T-helper 1 cell treated with Interleukin-12 subunit alpha and Interleukin-12 subunit beta and Interleukin-4 antibody, amounts not matched to agents 30 ng/mL and 1 ng/mL, for 36 hours (primary cell): ENCODE results near the gene SHFL. TPM values are rescaled to one million over a fixed set of nuclear protein-coding genes. Genes with fewer than 3 reads are reported as not detected.

ENCODE experiments used
- intact Hi-C: fragments of 100-400 bp; cut with micrococcal nuclease; formaldehyde crosslinking; loops from one replicate; pipeline ENCODE4 v1.15.1; 2024
- total RNA-seq: library from RNA; stranded (reverse); gene quantifications from 2 replicates; pipeline ENCODE4 v1.2.3, GENCODE V29; 2022

SHFL gene
- 101 and 105 TPM in 2 replicates for total RNA-seq

DNA sequence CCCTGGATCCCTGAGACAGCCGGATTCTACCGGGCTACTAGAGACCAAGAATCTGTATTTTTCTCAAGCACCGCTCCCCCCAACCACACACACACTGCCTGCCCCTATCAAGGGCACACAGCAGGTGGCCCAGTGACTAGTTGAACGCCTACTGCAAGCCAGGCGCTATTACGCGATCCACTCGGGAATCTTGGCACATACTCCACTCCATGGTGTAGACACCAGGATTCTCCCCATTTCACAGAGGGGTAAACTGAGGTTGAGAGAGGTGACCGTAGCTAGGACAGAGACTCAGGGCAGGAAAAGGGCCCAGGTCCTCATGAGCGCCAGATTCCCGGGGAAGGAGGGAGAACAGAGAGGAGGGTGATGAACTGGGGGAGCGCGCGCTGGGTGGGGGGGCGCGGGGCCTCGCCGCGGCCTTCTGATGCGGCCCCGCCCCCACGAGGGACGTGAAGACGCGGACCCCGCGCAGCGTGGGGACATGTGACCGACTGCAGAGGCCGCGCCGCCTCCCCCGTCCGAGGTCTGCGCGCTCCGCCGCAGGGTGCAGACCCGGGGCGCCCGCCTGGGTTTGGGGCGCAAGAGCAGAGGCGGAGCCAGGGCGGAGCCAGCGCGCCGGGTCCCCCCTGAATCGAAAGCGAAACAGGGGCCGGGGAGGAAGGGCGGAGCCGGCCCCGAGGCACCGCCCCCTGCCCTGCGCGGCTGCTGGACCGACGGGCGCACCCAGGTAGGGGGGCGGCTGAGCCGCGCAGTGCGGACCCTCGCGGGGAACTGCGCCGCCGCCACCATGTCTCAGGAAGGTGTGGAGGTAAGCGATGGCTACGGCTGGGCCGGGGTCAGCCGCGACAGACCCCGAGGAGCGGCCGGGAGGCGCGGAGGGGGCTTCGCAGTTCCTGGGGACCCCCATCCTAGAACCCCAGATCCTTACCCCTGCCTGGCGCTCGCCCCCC is at the start of gene SHFL:
Gene SHFL, plus strand, starts transcription at position 677 of the 950 bp plus-strand sequence. Its CDS starts 111 bp downstream, at position 788.
- intact Hi-C loops, result loop anchor here (1.0 kb wide), 4 partner anchors 10 to 152 kb away; partner anchors contain the start of genes EIF3G and PPAN

DNA sequence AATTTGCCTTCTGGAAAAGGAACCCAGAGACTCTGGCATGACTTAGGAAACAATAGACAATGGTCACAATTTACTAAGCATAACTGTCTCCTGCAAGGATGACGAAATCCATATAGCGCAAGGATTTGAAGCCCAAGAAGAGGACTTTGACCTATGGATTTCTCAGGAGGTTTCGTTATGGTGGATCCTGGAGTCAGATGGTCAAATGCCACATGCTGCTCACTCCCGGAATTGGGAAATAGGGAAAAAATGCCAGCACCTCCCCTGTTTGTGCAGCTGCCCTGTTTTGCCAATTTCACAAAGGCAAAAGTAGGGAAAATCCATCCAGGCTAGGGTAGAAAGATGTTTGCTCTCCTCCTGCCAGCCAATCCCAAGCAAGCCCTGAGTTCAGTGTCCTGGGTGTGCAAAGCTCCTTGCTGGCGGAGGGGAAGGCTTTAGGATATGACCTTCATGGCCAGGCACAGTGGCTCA is 49.5 kb upstream of the SHFL start:
- intact Hi-C loops, result no loop called here

DNA sequence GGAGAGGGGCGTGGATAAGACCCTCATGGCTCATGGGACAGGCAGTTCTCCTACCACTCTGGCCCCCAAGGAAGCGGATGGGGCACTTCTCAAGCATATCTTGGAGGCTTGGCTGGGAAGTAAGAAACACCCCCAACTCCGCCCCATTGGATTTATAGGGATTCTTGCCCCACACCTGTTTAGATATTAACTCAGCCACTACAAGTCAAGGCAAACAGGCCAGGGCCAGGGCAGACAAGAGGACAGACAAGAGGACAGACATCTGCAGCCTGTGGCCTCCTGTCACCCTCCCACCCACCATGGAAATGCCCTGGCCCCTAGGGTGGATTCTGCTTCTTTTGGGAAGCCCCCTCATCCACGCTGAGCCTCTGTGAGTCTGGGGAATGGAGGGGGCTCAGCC is 48.8 kb upstream of the SHFL start:
- intact Hi-C loops, result no loop called here

DNA sequence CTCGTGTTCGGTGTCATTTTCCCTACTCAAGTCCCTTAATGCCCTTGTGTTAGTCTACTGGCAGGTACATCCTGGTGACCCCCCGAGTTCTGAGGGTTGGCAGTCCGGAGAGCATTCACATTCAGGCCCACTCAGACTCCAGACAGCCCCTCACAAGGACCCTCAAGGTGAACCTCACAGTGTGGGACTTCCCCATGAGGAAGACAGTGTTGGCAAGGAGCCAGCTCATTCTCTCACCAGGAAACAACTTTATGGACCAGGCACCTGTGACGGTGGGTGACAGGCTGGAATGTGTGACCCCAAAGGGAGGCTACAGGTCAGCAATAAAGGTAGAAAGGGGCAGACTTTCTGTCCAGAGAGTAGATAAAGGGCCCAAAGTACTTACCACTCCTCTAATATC is 48.3 kb upstream of the SHFL start:
- intact Hi-C loops, result no loop called here

DNA sequence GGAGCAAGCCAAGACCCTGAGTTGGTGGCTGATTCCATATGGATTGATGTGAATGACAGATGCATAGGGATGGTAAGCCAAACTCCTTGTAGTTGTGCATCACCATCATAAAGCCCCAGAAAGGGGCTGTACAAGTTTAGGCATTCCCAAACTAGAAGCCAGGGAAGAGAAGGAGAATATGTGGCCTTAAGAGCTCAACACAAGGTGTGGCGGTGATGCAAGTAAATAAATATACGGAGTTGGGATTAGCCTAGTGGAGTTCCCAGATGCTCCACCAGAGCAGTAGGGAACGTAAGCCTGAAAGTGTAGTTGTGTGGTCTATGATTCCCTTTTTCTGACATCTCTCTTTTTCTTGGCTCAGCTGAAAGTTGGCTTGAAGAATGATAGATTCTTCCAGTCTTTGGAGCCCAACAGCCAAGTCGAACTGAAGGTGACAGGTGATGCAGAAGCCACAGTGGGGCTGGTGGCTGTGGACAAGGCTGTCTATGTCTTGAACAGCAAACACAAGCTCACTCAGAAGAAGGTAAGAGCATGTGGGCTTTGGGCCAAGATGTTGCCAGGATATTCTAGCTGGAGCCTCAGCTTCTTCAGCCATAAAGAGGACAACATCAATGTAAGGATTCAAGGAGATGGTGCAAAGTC is 42.7 kb upstream of the SHFL start:
- intact Hi-C loops, result no loop called here

DNA sequence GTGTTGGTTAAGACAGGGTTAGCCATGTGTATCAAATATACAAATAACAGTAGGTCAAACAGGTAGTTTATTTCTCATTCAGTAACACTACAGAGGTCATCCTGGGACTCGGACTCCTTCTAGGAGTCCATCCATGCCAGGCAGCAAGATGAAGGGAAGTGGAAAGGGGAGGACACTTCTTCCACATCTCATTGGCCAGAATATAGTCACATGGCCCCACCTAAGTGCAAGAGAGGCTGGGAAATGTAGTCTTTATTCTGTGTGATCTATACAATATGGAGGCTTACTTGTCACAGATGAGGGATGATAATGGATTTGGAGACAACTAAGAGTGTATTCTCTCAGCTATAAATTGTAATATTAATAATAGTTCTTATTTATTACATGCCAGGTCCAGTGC is 41.7 kb upstream of the SHFL start:
- intact Hi-C loops, result no loop called here

DNA sequence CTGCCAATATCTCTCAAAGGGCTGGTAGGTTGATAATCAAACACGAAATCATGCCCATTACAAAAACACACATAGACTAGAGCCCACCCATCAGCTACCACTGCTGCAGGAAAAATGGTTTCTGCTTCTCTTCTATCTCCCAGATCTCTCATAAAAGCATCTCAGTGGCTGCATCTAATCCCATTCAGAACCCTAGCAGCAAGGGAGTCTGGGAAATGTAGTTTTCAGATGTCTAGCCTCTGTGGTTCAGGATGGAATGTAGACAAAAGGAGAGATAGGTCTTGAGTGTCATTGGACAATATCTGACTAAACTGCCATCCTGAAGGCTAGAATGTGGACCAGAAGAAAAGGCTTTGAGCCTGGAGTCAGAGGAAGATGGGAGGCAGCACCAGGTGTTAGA is 40.7 kb upstream of the SHFL start:
- intact Hi-C loops, result no loop called here

DNA sequence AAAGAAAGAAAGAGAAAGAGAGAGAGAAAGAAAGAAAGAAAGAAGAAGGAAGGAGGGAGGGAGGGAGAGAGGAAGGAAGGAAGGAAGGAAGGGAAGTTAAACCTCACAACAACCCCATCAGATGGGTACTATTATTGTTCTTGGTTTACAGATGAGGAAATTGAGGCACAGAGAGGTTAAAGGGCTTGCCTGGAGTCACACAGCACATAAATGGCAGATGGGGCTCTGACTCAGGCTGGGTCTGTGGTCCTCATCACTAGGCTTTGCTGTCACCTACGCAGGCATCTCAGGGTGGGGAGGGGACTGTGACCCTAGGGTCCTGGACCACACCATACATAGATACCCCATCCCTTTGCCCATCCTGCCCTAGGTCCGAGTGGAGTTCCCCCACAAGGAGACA is 36.5 kb upstream of the SHFL start:
- intact Hi-C loops, result no loop called here

DNA sequence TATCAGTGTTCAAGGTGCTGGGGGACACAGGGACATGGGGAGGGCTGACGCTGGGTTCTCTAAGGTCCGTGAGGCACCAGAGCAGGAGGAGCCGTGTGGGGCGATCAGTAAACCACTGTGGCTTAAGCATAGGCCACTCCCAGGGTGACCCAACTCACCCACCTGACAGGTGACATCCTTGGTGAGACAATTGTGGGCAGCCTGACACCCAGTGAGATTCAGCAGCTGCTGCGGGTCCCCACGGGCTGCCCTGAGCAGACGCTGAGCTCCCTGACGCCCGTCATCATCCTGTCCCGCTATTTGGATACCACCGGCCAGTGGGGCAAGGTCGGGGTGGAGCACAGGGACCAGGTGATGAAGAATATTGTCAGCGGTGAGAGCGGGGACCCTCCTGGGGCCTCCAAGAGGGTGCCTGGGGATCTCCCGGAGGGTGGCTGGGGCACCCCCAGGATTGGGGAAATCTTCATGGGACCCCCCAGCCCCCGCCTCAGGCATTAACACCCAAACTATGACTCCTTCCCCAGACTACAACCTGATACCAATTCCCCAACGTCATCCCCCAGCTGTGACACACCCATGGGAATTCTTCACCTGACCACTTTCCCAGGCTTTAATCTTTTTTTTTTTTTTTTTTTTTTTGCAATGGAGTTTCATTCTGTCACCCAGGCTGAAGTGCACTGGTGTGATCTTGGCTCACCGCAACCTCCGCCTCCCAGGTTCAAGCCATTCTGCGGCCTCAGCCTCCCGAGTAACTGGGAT is 33.3 kb upstream of the SHFL start:
- intact Hi-C loops, result no loop called here

DNA sequence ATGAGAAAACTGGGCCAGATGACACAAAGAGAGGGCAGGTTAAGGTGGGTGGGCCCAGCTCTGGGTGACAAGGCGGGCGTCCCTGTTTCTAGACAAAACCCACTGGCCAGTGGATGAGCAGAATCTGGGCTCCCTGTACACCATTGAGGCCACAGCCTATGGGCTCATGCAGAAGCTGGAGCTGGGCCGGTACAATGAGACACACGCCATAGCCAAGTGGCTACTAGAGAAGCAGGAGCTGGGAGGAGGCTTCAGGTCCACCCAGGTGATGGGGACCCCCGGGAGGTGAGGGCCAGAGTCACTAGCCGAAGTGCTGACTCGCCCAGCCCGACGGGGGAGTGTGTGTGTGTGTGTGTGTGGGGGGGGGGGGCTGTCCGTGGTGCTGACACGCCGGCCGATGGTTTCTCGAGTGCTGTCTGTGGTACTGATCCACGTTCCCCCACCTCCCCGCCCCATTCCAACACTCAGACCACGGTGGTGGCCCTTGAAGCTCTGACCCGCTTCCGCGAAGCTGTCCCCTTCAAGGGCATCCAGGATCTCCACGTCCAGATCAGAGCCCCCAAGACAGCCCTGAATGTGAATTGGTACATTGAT is 24.3 kb upstream of the SHFL start:
- intact Hi-C loops, result no loop called here

DNA sequence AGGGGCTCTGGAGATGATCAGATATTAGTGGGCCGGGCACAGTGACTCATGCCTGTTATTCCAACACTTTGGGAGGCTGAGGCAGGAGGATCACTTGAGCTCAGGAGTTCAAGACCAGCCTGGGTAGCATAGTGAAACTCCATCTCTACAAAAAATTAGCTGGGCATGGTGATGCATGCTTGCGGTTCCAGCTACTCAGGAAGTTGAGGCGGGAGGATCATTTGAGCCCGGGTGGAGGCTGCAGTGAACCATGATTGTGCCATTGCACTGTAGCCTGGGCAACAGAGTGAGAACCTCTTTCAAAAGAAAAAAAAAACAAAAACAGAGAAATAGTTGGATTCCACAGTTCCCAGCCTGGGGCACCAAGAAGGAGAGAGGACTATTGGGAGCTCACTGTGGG is 17.9 kb upstream of the SHFL start:
- intact Hi-C loops, result no loop called here

DNA sequence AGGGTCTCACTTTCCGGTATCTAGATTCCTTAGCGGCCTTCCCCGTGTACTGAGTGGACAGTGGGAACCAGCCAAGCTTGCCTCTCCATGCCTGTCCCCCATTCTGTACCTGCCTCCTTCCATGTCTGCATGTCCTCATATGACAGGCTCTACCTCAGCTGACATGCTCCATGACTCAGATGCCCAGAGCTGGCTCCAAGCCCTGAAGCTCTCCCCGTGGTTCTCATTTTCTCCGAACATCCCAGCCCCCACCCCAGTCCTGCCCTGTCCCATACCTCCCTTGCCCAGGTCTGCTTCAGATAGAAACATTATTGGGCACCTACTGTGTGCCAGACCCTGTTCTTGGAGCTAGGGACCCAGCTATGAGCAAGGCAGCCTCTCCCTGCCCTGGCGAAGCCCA is 17.1 kb upstream of the SHFL start:
- intact Hi-C loops, result no loop called here

DNA sequence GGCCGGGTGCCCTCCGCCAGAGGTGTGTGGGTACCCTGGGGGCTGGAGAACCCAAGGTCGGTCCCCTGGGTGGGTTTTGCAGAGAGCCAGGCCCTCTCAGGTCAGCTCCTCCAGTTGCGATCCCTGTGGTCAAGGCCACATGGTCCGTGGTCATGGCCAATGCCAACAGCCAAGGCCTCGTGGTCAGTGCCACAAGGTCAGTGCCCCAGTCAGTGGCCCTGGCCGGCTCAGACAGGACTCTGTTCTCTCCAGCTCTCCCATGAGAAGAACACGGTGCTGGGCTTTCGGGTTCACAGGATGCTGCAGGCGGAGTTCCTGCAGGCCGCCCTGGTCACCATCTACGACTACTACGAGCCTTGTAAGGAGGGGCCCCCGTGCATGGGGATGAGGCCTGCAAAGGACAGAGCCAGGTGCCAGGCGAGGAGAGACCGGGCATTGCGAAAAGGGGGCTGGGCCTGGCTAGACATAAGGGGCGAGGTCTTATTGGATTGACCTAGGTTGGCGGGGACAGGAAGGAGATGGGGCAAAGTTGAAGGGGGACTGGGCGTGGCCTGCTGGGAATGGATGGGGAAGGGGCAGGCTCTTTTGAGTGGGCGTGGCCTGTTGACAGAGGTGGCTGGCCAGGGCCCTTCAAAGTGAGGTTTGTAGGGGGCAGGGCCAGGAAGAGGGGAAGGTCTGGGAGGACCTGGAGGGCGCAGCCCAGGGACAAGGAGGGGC is 15.2 kb upstream of the SHFL start:
- intact Hi-C loops, result no loop called here

DNA sequence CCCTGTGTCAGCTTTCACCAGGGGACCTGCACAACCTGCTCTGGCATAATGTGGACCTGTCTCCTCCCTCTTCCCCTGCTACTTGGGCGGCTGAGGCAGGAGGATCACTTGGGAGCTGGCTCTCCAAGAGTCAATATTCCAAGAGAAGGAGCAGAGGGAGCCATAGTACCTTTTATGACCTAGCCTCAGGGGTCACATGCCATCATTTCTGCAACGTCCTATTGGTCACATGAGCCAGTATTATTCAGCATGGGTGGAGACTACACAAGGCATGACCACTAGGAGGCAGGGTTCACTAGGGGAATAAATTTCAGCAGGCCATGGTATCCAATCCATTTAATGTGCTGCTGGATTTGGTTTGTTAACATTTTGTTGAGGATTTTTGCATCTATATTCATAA is 12.0 kb upstream of the SHFL start:
- intact Hi-C loops, result loop anchor here (1.0 kb wide), 2 partner anchors 39 to 176 kb away; no protein-coding TSS in a partner anchor

DNA sequence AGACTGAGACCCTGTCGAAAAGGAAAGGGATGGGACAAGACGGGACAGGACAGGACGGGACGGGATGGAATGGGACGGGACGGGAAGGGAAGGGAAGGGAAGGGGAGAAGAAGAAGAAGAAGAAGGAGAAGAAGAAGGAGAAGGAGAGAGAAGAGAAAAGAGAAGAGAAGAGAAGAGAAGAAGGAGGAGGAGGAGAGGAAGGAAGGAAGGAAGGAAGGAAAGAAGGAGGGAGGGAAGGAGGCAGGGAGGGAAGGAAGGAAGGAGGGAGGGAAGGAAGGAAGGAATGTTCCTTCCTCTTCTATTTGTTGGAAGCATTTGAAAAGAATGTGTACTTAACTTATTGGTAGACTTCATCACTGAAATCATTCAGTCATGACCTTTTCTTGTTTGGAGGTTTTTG is 9.6 kb upstream of the SHFL start:
- intact Hi-C loops, result no loop called here

DNA sequence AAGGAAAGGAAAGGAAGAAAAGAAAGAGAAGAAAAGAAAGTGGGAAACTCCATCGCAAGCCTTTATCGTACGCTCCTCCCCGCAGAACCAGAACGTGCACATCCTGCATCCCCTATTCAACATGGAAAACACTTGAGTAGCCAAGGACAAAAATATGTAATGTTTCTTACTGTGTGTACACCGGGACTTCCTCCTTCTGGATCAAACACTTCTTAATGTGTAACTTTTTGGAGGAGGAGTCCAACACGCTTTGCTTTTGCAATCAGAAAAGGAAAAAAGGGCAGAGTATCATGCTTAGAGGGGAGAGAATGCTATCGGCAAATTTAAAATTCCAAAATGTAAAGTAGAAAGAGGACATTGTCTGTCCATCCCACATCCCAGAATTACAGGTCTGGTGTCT is 7.8 kb upstream of the SHFL start:
- intact Hi-C loops, result no loop called here

DNA sequence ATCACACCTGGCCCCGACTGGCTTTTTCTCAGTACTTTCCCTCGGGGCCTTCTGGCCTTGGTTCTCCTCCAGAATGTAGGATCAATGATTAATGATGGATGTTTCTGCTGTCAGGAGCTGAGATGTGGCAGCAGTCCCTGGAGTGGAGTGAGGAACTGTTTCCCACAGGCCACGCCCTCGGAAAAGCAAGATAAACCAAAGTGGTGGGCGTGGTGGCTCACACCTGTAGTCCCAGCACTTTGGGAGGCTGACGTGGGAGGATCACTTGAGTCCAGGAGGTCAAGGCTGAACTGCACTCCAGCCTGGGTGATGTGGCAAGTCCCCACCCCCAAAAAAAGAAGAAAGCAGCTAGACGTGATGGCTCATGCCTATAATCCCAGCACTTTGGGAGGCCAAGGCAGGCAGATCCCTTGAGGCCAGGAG is 7.1 kb upstream of the SHFL start:
- intact Hi-C loops, result no loop called here

DNA sequence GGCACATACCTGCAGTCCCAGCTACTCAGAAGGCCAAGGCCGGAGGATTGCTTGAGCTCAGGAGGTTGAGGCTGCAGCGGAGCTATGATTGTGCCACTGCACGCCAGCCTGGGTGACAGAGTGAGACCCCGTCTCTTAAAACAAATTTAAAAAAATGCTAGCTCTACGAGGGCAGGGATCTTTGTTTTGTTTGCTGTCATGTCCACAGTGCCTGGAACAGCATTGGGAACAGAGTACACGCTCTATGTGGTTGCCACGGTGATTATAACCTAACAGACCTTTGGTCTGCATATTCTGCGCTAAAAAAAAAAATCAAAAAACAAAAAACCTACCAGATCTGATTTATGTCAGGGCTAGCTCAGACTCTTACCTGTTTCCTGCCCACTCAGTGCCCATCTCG is 2.2 kb upstream of the SHFL start:
- intact Hi-C loops, result no loop called here

DNA sequence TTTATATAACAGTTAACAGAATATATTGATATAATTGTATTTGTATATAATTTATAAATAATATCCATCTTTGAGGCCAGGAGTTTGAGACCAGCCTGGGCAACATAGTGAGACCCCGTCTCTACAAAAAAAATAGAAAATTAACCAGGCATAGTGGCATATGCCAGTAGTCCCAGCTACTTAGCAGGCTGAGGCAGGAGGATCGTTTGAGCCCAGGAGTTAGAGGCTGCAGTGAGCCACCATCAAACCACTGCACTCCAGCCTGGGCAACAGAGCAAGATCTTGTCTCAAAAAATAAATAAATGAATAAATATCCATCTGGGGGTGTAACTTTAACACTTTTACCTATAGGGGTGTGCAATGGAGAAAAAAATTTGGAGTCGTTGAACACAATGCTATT is 1.3 kb upstream of the SHFL start:
- intact Hi-C loops, result no loop called here

DNA sequence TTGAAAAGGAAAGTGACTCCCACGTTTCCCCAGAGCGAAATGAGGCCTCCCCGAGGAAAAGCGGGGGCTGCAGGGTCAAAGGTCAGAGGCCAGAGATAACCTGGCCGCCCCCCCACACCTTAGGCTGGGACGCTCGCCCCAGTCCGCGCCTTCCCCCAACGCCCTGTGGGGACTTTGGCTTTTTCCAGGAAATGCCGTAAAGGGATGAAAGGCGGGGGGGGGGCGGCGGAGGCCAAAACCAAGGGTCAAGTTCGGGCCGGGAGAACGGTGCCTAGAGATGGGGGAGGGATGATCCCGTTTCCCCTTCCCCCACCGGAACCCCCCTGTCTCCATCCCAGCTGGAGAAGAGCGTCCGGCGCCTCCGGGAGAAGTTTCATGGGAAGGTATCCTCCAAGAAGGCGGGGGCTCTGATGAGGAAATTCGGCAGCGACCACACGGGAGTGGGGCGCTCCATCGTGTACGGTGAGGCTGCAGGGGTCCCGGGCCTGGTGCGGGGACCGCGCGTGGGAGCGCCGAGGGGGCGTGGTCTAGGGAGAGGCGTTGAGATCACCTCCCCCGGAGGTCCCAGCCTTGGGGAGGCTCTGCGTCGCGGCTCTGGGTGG is 575 bp downstream of the SHFL start:
- intact Hi-C loops, result loop anchor here (1.0 kb wide), 4 partner anchors 10 to 152 kb away; partner anchors contain the start of genes EIF3G and PPAN
